Limb (tissue), 2 donors: Measurements from ENCODE around the gene BRD8.
"Not testable (repeated sequence)": the region's sequence is repeated elsewhere in the genome, so short reads cannot be mapped to it uniquely, and the experiment has no call there.

Experiments used
- DNase-seq, 2 donors: peaks; one replicate each; pipeline ENCODE4 v3.0.0-alpha.2; 2016; ENCODE audit errors: extremely low spot score in 2 of 2

The BRD8 gene

GRCh38 chr5:138178516-138179276 is at the start of gene BRD8, which contains the start of gene KIF20A:
TSS of gene BRD8 (minus strand) at chr5:138178630. CDS start at chr5:138178614, 16 bp downstream.
TSS of gene KIF20A (plus strand) at chr5:138179112. CDS start at chr5:138179681, 569 bp downstream.
- DNase-seq: peak; percentile 93 to 97

DNA sequence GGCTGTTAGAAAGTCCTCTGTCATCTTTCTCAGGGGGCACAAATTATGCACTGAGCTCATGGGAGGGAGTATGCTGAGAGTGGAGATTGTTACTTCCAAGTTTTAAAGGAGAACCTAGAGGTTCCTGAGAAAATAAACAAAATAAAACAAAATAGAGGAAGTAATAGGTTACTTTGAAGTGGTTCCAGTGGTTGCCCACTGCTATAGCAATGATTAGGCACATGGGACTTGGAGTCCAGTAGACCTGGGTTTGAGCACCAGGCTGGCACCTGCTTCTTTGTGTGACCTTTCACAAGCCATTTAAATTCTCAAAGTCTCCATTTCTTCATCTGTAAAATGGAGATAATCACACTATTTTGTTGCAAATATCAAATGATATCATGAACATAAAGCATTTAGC is 48.5 kb upstream of the BRD8 start:
- no peak for DNase-seq

- no peak for DNase-seq
Observed at GRCh38 chr5:138224712-138225111, 46.3 kb upstream of the BRD8 start.

DNA sequence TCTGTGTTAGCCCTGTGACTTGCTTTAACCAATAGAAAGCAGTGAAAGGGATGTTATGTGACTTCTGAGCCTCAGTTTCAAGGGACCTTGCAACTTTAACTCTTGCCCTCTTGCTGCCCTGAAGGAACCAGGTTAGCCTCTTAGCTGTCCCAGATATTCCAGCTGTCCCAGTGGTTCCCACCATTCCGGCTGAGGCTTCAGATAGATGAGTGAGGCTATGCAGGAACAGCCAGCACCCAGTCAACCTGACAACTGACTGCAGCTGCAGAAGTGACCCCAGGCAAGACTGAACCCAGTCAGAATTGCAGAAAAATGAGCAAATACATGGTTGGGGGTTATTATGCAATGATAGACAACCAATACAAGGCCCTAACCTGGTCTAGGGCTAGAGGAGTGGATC is 45.1 kb upstream of the BRD8 start:
- DNase-seq: no peak

DNA sequence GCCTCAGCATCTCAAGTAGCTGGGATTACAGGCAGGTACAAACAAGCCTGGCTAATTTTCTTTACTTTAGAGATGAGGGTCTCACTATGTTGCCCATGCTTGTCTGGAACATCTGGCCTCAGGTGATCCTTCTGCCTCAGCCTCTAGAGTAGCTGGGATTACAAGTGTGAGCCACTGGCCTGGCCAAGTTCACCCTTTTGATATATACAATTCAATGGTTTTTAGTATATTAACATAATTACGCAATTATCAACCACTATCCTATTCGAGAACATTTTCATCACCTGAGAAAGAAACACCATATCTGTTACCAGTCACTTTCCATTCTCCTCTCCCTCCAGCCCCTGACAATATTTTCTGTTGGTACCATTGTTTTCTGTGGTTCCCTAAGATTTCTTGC is 38.4 kb upstream of the BRD8 start:
- no peak for DNase-seq

- DNase-seq: peak; percentile 93 to 97
Observed at GRCh38 chr5:138213161-138214029, 35.0 kb upstream of the BRD8 start, which contains the start of gene CDC23. TSS of gene CDC23 (minus strand) at chr5:138213323. CDS start at chr5:138213312, 11 bp downstream.

GRCh38 chr5:138212828-138213160 is 34.4 kb upstream of the BRD8 start:
- DNase-seq: no peak

DNA sequence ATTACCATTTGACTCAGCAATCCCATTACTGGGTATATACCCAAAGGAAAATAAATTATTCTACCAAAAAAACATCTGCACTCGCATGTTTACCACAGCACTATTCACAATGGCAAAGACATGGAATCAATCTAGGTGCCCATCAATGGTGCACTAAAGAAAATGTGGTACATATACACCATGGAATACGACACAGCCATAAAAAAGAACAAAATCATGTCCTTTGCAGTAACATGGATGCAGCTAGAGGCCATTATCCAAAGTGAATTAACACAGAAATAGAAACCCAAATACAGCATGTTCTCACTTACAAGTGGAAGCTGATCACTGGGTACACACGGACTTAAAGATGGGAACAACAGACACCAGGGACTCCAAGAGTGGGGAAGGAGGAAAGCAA is 32.6 kb upstream of the BRD8 start:
- no peak for DNase-seq

- not testable (repeated sequence) for DNase-seq
Observed at GRCh38 chr5:138193859-138194258, 15.4 kb upstream of the BRD8 start.

GRCh38 chr5:138192826-138193225 is 14.4 kb upstream of the BRD8 start:
- DNase-seq: no peak

- no peak for DNase-seq
Observed at GRCh38 chr5:138188626-138189025, 10.2 kb upstream of the BRD8 start.

DNA sequence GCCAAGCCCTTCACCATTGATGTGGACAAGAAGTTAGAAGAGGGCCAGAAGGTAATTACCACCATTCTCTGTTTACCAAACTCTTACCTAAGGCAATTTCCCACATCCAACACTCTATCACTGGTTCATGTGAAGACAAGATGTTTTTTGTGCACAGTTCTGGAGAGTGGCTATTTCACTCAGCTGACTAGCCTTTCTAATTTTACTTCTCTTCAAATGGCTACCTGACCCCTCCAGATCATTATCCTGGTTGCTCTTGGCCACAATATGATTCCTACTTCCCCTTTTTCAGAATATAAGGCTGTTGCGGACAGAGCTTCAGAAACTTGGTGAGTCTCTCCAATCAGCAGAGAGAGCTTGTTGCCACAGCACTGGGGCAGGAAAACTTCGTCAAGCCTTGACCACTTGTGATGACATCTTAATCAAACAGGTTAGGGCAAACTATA is 7.6 kb upstream of the BRD8 start:
- DNase-seq: no peak

DNA sequence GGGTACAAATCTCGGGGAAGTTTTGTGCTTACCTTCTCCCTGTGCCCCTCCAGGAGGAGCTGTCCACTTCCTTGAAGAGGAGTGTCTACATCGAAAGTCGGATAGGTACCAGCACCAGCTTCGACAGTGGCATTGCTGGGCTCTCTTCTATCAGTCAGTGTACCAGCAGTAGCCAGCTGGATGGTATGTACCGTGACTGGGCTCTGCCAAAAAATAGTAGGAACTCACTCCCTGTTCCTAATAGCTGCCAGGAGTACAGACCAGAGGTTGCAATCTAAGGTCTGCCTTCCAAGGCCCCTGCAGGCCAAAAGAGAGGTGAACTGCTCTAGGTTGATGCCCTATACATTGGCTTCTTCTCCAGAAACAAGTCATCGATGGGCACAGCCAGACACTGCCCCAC is 4.4 kb upstream of the BRD8 start:
- no peak for DNase-seq

GRCh38 chr5:138180841-138181240 is 2.4 kb upstream of the BRD8 start:
- DNase-seq: no peak

GRCh38 chr5:138180183-138180782 is 1.9 kb upstream of the BRD8 start:
- peak in 1 of 2 donors; percentile 44 for DNase-seq

- DNase-seq: no peak
Observed at GRCh38 chr5:138179277-138179857, 937 bp upstream of the BRD8 start.

- DNase-seq: peak; percentile 15 to 42
Observed at GRCh38 chr5:138177941-138178515, 402 bp downstream of the BRD8 start.

- DNase-seq: no peak
Observed at GRCh38 chr5:138170299-138170698, 8.1 kb downstream of the BRD8 start.

- DNase-seq: no peak
Observed at GRCh38 chr5:138169124-138169523, 9.3 kb downstream of the BRD8 start.

DNA sequence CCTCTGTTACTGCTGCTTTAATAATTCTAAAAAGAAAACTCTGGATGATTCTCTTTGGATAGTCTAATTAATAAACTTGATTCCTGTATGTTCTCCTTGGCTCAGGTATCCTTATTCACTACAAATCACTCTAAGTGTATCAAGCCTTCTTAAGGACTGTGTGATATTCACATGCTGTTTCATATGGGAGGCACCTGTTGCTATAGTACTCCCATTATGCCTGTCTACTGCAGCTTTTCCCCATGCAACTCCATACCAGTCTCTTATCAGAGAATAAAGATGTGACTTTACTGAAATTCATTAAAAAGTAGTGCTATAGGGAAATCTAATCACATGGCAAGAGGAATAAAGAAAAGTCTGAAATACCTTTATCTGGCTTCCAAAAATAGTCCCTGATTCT is 14.7 kb downstream of the BRD8 start:
- DNase-seq: no peak

GRCh38 chr5:138160706-138161105 is 17.7 kb downstream of the BRD8 start:
- no peak for DNase-seq
